ENCODE data around the gene OCA2. TPM values are rescaled to one million over a fixed set of nuclear protein-coding genes. Genes with fewer than 3 reads are reported as not detected.

Gene OCA2
- total and polyA plus RNA-seq, 4 donors, result 0.49 to 23.0 (median 2.3) TPM

DNA sequence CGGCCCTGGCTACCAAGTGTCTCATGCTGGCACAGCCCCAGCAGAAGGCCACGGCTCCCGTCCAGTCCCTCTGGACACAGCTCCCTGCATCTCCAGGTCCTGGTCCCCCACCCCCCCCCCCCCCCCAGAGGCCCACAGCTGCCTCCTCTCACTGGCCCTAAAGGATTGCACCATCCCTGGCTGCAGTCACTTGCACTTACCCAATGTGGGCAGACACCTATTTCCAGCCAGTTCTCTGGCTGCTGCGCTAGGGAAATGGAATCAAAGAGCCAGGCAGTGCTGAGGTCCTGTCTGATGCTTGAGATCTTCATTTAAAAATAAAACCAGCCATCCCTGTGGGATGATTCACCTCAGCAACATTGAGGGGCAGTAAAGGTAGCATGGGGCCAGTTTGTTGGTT is 346.4 kb downstream of the OCA2 start:
- Histone ChIP-seq H3K9ac (ENCODE audit: insufficient read depth in 1 of 2, low read length in 2 of 2) (no peak overlapping the region), H3K27ac (ENCODE audit: low read depth in 1 of 2, low read length in 1 of 2) (no peak overlapping the region), H3K4me3 (no peak overlapping the region), H3K4me1 (ENCODE audit: control insufficient read depth in 5 of 5, insufficient read depth in 5 of 5, low read length in 5 of 5) (peaks cover 0 to 3% (median 0%) of the 10 kb centered on the region in 5 donors), H3K9me3 (ENCODE audit: control insufficient read depth in 4 of 4, insufficient read depth in 3 of 4, low read length in 3 of 4) (peaks cover 0 to 10% (median 0%) of the 10 kb centered on the region in 4 donors), H3K36me3 (ENCODE audit: control insufficient read depth in 4 of 4, insufficient read depth in 4 of 4, low read length in 4 of 4) (no peaks in the 10 kb centered on the region), H3K27me3 (ENCODE audit: control insufficient read depth in 3 of 3, insufficient read depth in 3 of 3, low read length in 2 of 3) (no peaks in the 10 kb centered on the region)
- ATAC-seq (ENCODE audit: insufficient read depth, low FRiP score), result no peak
- WGBS, 2 donors, result 54 to 66% methylated on average over 4 of the region's 4 CpGs
- TF ChIP-seq, protein P1, sequence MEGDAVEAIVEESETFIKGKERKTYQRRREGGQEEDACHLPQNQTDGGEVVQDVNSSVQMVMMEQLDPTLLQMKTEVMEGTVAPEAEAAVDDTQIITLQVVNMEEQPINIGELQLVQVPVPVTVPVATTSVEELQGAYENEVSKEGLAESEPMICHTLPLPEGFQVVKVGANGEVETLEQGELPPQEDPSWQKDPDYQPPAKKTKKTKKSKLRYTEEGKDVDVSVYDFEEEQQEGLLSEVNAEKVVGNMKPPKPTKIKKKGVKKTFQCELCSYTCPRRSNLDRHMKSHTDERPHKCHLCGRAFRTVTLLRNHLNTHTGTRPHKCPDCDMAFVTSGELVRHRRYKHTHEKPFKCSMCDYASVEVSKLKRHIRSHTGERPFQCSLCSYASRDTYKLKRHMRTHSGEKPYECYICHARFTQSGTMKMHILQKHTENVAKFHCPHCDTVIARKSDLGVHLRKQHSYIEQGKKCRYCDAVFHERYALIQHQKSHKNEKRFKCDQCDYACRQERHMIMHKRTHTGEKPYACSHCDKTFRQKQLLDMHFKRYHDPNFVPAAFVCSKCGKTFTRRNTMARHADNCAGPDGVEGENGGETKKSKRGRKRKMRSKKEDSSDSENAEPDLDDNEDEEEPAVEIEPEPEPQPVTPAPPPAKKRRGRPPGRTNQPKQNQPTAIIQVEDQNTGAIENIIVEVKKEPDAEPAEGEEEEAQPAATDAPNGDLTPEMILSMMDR (IDR thresholded peaks at IDR 0.05; ENCODE audit: control extremely low read depth, extremely low read depth), result no peak
- DNase-seq, result peak; percentile 48 to 64 (median 55)

DNA sequence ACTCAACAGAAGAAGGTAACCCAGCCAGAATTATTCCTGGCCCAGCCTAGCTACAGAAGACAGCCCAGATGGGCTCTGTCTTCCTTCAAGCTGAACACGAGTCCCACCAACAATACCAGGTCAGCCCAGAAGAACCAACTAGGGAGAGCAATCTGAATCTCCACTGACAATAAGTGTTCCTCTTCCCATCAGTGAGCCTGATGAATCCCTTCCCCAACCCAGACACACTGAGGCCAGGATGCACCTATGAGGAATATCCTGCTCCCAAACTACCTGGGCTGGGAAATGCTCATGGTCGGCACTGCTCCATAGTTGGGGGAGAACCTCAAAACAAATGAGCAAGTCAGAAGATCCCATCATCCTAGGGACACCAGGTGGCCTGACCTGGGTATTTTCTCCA is 351.1 kb downstream of the OCA2 start:
- peaks cover 0 to 15% (median 0%) of the 10 kb centered on the region in 5 donors for H3K4me1 ChIP-seq (ENCODE audit: control insufficient read depth in 5 of 5, insufficient read depth in 5 of 5, low read length in 5 of 5)
- no peak overlapping the region for H3K27ac ChIP-seq (ENCODE audit: low read depth in 1 of 2, low read length in 1 of 2)
- no peaks in the 10 kb centered on the region for H3K27me3 ChIP-seq (ENCODE audit: control insufficient read depth in 3 of 3, insufficient read depth in 3 of 3, low read length in 2 of 3)
- no peaks in the 10 kb centered on the region for H3K36me3 ChIP-seq (ENCODE audit: control insufficient read depth in 4 of 4, insufficient read depth in 4 of 4, low read length in 4 of 4)
- no peak overlapping the region for H3K4me3 ChIP-seq
- WGBS, 2 donors, result 91 to 95% methylated on average over 2 of the region's 2 CpGs
- H3K9ac ChIP-seq (ENCODE audit: insufficient read depth in 1 of 2, low read length in 2 of 2), result no peak overlapping the region
- DNase-seq (no peak), ATAC-seq (ENCODE audit: insufficient read depth, low FRiP score) (no peak)
- peaks cover 0 to 12% (median 0%) of the 10 kb centered on the region in 4 donors for H3K9me3 ChIP-seq (ENCODE audit: control insufficient read depth in 4 of 4, insufficient read depth in 3 of 4, low read length in 3 of 4)
- TF ChIP-seq, protein P1 (IDR thresholded peaks at IDR 0.05; ENCODE audit: control extremely low read depth, extremely low read depth), result no peak

DNA sequence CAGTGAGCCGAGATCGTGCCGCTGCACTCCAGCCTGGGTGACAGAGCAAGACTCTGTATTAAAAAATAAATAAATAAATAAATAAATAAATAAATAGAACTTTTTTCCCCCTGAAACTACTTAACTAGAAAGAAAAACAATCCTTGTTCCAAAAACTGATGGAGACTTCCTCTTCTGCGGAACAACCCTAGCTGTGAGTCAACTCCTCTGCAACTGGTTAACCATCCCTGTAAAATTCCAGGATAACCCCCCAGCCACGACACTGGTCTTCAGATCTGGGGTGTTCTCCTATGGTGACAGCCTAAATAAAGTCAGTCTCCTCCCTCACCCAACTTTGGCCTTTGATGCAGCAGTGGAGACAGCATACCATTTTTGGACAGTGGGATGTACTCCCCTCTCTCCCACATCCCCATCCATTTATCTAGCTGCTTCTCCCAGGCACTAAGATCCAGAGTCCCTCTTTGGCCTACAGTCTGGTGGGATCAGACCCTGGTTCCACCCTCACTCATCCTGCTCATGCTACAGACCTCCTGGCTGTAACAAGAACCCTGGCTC is 352.6 kb downstream of the OCA2 start:
- no peak for ATAC-seq (ENCODE audit: insufficient read depth, low FRiP score)
- WGBS, 2 donors, result 91 to 92% methylated on average over 5 of the region's 5 CpGs

More for the DNA sequence above, 352.6 kb downstream of the OCA2 start:
- no peak for DNase-seq
- Histone ChIP-seq H3K27ac (ENCODE audit: low read depth in 1 of 2, low read length in 1 of 2) (no peak overlapping the region), H3K9me3 (ENCODE audit: control insufficient read depth in 4 of 4, insufficient read depth in 3 of 4, low read length in 3 of 4) (peaks cover 0 to 8% (median 0%) of the 10 kb centered on the region in 4 donors), H3K4me3 (no peak overlapping the region), H3K9ac (ENCODE audit: insufficient read depth in 1 of 2, low read length in 2 of 2) (no peak overlapping the region), H3K27me3 (ENCODE audit: control insufficient read depth in 3 of 3, insufficient read depth in 3 of 3, low read length in 2 of 3) (no peaks in the 10 kb centered on the region), H3K36me3 (ENCODE audit: control insufficient read depth in 4 of 4, insufficient read depth in 4 of 4, low read length in 4 of 4) (no peaks in the 10 kb centered on the region), H3K4me1 (ENCODE audit: control insufficient read depth in 5 of 5, insufficient read depth in 5 of 5, low read length in 5 of 5) (peaks cover 0 to 26% (median 0%) of the 10 kb centered on the region in 5 donors)
- TF ChIP-seq, protein P1 (IDR thresholded peaks at IDR 0.05; ENCODE audit: control extremely low read depth, extremely low read depth), result no peak

Measured in lung (tissue), 12 donors.